Suppressor macrophage (primary cell): ENCODE results near the gene OSGEPL1.
"Not testable (repeated sequence)": the region's sequence is repeated elsewhere in the genome, so short reads cannot be mapped to it uniquely, and the experiment has no call there.

Source experiments
- DNase-seq, 4 experiments: peaks; one replicate each; pipeline ENCODE4 v3.0.0-alpha.2; 2020 to 2022

The OSGEPL1 gene

GRCh38 chr2:189751080-189751658 is 11.4 kb downstream of the OSGEPL1 start:
- DNase-seq = peak; percentile 52 to 63 (median 60)

GRCh38 chr2:189729430-189729829 is 33.2 kb downstream of the OSGEPL1 start:
- no peak for DNase-seq

- DNase-seq = no peak
These were observed 35.7 kb downstream of the OSGEPL1 start for GRCh38 chr2:189726849-189727248.

GRCh38 chr2:189726271-189726670 is 36.3 kb downstream of the OSGEPL1 start:
- DNase-seq = no peak

GRCh38 chr2:189723192-189723591 is 39.4 kb downstream of the OSGEPL1 start:
- no peak for DNase-seq

- DNase-seq = peak; percentile 14 to 71 (median 44)
These were observed 43.0 kb downstream of the OSGEPL1 start for GRCh38 chr2:189719571-189719970.

- not testable (repeated sequence) for DNase-seq
These were observed 45.0 kb downstream of the OSGEPL1 start for GRCh38 chr2:189717593-189717992.

- DNase-seq = no peak
These were observed 52.9 kb downstream of the OSGEPL1 start for GRCh38 chr2:189709501-189710221.

- DNase-seq = peak in 1 of 4 experiments; percentile 5
These were observed 60.5 kb downstream of the OSGEPL1 start for GRCh38 chr2:189702071-189702470.

- no peak for DNase-seq
These were observed 61.9 kb downstream of the OSGEPL1 start for GRCh38 chr2:189700681-189701080.

GRCh38 chr2:189698020-189698887 is 64.3 kb downstream of the OSGEPL1 start:
- peak; percentile 52 to 82 (median 76) for DNase-seq
